NB4 (cell line): ENCODE data around the gene MEGF11.

Experiments used
- POLR2A ChIP-seq: IDR thresholded peaks from 2 replicates; pipeline ENCODE4 v1.6.1; 2011; ENCODE audit warnings: mild to moderate bottlenecking; ENCODE audit not compliant: insufficient read length; ENCODE audit errors: extremely low read depth
- TF ChIP-seq, protein P1 (sequence below): IDR thresholded peaks from one replicate; pipeline ENCODE4 v1.5.1; 2012; ENCODE audit warnings: low read depth, low read length

DNA sequence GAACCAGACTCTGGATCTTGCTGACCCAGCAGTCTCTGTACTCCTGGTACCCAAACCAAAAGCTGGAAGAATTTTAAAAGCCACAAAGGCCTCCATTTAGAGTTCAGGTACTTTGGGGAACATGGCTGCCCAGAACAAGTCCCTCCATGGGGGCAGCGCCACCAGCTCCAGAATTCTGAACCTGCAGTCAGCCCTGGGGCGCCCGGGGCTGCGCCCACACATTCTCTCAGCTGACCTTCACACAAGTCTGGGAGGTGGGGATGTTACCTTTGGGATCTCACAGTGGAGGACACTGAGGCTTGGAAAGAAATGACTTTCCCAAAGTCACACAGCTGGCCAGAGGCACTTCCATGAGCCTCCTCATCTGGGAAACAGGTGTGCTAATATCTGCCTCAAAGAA lies 229.4 kb downstream of the MEGF11 start:
- TF ChIP-seq POLR2A = no peak
- TF ChIP-seq, protein P1, sequence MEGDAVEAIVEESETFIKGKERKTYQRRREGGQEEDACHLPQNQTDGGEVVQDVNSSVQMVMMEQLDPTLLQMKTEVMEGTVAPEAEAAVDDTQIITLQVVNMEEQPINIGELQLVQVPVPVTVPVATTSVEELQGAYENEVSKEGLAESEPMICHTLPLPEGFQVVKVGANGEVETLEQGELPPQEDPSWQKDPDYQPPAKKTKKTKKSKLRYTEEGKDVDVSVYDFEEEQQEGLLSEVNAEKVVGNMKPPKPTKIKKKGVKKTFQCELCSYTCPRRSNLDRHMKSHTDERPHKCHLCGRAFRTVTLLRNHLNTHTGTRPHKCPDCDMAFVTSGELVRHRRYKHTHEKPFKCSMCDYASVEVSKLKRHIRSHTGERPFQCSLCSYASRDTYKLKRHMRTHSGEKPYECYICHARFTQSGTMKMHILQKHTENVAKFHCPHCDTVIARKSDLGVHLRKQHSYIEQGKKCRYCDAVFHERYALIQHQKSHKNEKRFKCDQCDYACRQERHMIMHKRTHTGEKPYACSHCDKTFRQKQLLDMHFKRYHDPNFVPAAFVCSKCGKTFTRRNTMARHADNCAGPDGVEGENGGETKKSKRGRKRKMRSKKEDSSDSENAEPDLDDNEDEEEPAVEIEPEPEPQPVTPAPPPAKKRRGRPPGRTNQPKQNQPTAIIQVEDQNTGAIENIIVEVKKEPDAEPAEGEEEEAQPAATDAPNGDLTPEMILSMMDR = no peak
